Stimulated activated CD8-positive, alpha-beta memory T cell treated with anti-CD3 and anti-CD28 coated beads, Interleukin-2, amount 100 ng/mL, for 1 hour (primary cell): Measurements from ENCODE around the gene LIG1.
"Not testable (repeated sequence)": the region's sequence is repeated elsewhere in the genome, so short reads cannot be mapped to it uniquely, and the experiment has no call there.

Source experiments
- DNase-seq, 2 donors: peaks; one replicate each; pipeline ENCODE4 v3.0.0-alpha.2; 2020; ENCODE audit warnings: low read depth in 2 of 2

Gene LIG1

GRCh38 chr19:48085076-48085475, 85.1 kb downstream of the LIG1 start:
- DNase-seq, result no peak

DNA sequence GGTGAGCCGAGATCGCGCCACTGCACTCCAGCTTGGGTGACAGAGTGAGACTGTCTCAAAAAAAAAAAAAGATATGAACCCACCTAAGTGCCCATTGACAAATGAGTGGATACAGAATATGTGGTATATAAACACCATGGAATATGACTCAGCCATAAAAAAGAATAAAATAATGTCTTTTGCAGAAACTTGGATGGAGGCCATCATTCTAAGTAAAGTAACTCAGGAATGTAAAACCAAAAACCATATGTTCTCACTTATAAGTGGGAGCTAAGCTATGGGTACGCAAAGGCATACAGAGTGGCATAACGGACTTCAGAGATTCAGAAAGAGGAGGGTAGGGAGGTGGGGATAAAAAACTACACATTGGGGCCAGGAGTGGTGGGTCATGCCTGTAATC, 89.0 kb downstream of the LIG1 start:
- DNase-seq, result no peak

GRCh38 chr19:48070177-48070769, 99.9 kb downstream of the LIG1 start:
- DNase-seq, result not testable (repeated sequence)

DNA sequence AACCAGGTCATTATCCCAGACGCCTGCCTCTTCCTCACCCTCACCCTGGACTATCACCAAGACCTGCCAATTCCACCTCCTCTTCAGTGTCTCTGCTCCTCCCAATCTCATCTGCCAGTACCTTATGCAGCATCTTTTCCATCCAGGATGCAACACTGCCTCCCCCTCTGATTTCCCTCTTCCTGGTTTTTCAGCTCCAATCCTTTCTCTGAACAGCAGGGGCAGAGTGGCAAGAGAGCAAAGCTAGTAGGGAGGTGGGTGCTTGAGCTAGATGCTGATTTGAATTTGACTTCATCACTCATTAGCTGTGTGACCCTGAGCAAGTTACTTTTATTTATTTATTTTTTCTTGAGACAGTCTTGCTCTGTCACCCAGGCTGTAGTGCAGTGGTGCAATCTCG, 100.7 kb downstream of the LIG1 start:
- DNase-seq, result no peak
